Activated T-helper 1 cell treated with anti-CD3 and anti-CD28 coated beads, Interleukin-2, amount 50 U/mL, for 16 hours (primary cell): ENCODE results near the gene TCEAL7.
"Not testable (repeated sequence)": the region's sequence is repeated elsewhere in the genome, so short reads cannot be mapped to it uniquely, and the experiment has no call there.

ENCODE experiments used
- DNase-seq, 2 donors: peaks; one replicate each; pipeline ENCODE4 v3.0.0-alpha.2; 2020; ENCODE audit warnings: low read depth in 1 of 2, low spot score in 1 of 2

Gene TCEAL7

GRCh38 chrX:103329991-103330390 lies at the start of gene TCEAL7:
TCEAL7 (plus strand) TSS chrX:103330239; CDS start chrX:103331404, 1,165 bp downstream.
- no peak for DNase-seq

DNA sequence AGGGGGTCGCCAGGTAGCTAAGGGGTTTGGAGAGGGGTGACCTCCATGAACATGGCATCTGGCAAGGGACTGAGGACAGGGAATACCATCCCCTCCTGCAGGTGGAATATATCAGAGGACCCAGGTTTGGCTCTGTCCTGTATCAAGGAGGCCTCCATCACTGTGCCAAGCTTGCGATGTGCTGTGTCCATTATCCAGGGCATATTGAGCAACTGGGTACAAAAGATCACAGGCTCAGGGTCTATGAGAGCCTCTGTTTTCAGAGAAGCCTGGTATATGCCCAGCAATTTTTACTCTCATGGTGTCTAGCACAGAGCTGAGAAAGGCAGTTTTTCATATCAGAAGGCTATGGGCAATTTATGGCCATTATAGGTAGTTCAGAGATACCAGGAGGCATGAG lies 36.9 kb upstream of the TCEAL7 start:
- DNase-seq, result no peak

- no peak for DNase-seq
Observed at GRCh38 chrX:103304705-103305104, 25.3 kb upstream of the TCEAL7 start.

DNA sequence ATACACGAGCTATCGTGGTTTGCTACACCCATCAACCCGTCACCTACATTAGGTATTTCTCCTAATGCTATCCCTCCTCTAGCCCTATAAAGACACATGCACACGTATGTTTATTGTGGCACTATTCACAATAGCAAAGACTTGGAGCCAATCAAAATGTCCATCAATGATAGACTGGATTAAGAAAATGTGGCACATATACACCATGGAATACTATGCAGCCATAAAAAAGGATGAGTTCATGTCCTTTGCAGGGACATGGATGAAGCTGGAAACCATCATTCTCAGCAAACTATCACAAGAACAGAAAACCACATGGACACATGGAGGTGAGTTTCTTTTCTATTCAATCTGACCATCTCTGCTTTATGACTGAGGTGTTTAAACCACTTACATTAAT lies 24.4 kb upstream of the TCEAL7 start:
- not testable (repeated sequence) for DNase-seq

DNA sequence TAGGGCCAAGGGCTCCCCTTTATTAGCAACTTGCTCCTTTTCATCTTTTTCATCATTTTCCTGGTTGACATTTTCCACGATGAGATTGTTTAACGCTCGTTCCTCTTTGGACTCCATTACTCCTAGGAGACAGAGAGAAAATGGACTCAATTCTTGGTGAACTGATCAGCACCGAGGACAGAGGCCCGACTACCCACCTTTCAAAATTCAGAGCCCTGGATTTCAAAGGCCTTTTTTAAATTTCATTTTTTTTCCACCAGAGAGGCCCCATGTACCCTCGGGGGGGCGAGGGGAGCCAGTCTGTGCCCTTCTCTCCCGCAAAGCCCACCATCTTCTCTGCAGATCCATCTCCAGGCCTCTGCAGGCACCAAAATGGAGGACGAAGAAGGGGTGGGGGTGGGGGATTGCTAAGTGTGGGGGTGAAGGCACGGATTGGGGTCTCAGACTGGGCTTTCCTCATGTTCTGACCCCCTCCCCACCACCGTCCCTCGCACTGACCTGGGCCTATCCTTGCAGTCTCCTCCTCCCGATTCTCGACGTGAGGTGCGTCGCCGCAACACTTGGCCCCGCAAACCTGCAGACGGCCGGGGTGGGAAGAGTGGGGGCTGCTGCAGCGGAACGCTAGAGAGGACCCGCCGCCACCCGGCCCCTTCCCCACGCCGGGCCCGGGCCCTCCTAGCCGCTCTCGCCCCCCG lies 20.0 kb upstream of the TCEAL7 start:
- no peak for DNase-seq

DNA sequence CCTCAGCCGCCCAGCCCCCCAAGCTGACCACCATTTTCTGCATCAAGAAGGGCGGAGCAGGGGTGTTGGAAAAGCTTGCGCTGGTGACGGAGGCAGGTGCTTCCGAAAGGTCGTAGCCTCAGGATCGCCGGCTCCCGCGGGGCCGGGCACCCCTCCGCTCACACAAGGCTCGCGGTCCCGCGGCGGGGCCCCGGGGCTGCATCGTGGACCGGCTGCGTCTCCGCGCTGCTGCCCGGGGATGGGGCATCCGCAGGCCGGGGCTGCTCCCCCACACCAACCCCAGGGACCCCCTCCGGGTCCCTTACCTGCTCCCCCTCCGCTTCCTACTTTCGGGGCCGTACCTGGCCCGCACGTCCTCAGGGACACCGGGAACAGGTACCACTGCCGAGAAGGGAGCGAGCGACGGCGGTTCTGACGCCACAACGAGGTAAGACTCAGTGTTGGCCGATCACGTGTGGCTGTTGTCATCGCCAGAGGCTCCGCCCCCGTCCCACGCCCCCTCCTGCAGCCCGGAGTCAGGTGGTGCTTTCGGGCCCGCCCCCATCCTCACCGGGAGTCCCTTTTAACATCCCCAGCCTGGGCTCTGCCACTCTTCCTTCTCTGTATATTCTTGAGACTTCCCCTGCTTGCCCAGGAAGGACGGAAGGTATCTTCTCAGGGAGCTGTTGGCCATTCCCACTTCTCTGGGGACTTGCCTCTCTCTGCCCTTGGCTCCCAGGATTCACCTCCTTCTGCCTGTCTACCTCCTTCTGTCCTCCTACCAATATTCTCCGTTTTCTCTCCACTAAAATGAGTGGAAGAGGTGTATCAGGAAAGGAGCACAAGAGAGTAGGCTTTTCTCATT lies 19.3 kb upstream of the TCEAL7 start, which contains the start of gene BEX2:
TSS of gene BEX2 (minus strand) at position 436 of the 844 bp plus-strand sequence. CDS start 1,014 bp downstream, outside the sequence.
- DNase-seq, result peak; percentile 64 to 69

DNA sequence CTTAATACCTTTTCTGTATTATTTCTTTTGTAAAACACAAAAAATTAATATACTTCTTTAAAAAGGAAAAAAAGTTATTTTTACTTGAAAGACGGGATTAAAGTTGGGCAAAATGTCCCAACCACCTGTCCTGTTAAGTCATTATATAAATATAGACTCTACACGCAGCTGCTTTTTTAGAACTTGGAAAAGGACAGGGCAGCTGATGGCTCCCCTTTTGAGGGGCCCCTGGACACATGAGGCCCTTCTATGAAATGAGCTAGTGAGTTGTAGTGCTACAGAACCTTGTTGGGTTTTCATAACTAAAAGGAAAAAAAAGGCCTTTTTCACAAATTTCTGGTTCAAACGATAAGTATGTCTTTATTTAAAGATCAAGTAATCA lies 18.6 kb upstream of the TCEAL7 start:
- DNase-seq, result no peak

GRCh38 chrX:103330681-103331288 lies 746 bp downstream of the TCEAL7 start:
- DNase-seq, result no peak

GRCh38 chrX:103338663-103339062 lies 8.6 kb downstream of the TCEAL7 start:
- no peak for DNase-seq

GRCh38 chrX:103343105-103343504 lies 13.1 kb downstream of the TCEAL7 start:
- no peak for DNase-seq

DNA sequence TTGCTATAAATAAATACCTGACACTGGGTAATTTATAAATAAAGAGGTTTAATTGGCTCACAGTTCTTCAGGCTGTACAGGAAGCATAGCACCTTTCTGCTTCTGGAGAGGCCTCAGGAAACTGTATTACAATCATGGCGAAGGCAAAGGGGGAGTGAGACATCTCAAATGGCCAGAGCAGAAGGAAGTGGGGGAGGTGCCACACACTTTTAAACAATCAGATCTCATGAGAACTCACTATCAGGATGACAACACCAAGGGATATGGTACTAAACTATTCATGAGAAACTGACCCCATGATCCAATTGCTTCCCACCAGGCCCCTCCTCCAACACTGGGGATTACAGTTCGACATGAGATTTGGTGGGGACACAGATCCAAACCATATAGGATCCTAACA lies 14.6 kb downstream of the TCEAL7 start:
- no peak for DNase-seq

DNA sequence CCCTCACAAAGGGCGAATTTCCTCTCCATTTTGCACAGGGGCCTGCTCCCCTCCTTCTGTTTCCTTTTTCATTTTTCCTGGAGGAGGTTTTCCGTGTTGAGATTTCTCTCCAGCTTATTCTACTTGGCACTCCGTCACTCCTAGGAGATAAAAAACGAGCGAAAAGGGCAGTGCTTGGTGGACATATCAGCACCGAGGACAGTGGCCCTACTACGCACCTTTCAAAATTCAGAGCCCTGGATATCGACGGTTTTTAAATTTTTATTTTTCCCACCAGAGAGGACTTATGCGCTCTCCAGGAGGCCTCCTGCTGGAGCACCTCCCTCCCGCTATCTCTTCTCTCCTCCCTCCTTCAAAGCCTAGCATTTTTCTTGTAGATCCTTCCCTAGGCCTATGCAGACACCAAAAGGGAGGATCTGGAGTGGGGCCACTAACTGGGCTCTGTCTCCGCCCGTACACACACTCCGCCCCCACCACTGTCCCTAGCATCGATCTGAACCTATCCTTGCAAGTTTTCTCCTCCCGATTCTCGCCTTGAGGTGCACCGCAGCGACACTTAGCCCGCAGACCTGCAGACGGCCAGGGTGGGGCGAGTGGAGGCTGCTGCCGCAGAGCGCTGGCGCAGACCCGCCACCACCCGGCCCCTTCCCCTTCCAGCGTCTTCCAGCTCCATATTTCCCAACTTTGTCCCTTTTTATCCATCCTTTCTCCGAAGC lies 17.8 kb downstream of the TCEAL7 start:
- DNase-seq, result no peak

GRCh38 chrX:103356130-103356798 lies 26.2 kb downstream of the TCEAL7 start, which contains the start of gene TCEAL9:
TCEAL9 (plus strand) TSS chrX:103356506; CDS start chrX:103357685, 1,179 bp downstream.
- DNase-seq, result no peak

GRCh38 chrX:103356858-103357257 lies 26.8 kb downstream of the TCEAL7 start:
- DNase-seq, result no peak

- no peak for DNase-seq
Observed at GRCh38 chrX:103357871-103358270, 27.8 kb downstream of the TCEAL7 start.

GRCh38 chrX:103359605-103360004 lies 29.6 kb downstream of the TCEAL7 start:
- not testable (repeated sequence) for DNase-seq

GRCh38 chrX:103360092-103360491 lies 30.1 kb downstream of the TCEAL7 start:
- DNase-seq, result no peak

DNA sequence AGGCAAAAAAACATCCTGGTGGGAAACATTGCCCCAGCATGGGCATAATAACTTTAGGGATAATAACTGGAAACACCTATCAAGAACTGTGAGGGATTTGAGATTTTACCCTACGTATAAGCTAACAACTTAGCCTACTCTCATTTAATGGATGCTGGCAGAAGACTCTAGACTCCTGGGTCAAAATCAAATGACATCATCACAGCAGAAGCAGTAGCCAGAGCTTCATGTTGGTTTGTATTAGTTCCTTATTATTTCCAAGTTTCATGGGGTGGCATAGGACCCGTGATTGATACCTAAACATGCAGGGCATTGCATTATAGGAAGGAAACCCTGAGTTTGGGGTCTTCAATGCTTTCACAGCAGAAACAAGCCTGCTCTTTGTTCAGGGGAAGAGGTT lies 30.9 kb downstream of the TCEAL7 start:
- DNase-seq, result no peak

DNA sequence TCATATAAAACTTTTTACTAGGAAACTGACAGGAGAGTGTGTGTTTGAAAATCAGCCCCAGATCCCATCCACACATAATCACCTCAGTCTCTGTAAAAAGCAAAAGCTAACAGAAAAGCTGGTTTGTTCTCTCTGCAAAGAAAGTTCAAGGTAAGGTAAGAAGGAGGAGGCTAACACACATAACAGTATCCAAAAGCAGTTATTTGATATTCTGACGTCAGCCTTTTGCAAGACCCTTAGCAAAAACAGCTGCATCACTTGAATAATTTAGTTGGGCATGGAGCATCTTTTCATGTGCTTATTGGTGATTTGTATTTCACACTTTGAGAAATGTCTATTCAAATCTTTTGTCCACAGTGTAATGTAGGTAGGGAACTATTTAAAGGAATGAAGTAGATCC lies 31.8 kb downstream of the TCEAL7 start:
- DNase-seq, result no peak

GRCh38 chrX:103362474-103362873 lies 32.4 kb downstream of the TCEAL7 start:
- no peak for DNase-seq

DNA sequence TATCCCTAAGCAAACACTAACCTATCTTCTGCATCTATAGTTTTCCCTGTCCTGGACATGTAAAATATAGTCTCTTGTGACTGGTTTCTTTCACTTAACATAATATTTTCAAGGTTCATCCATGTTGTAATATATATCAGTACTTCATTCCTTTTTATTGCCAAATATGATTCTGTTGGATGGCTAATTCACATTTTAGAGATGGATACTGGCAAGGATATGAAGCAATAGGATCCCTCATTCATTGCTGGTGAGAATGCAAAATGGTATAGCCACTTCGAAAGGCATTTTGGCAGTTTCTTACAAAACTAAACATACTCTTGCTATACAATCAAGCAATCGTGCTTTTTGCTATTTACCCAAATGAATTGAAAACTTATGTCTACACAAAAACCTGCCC lies 33.0 kb downstream of the TCEAL7 start:
- DNase-seq, result no peak
